Activated CD4-positive, alpha-beta T cell treated with anti-CD3 and anti-CD28 coated beads for 1 hour (primary cell): Measurements from ENCODE around the gene CNTROB.
A peak's percentile ranks its signal among the peaks of the same experiment; 100 is the strongest.

ENCODE experiments used
- DNase-seq: peaks from one replicate; pipeline ENCODE4 v3.0.0-alpha.2; 2020

CNTROB gene, protein sequence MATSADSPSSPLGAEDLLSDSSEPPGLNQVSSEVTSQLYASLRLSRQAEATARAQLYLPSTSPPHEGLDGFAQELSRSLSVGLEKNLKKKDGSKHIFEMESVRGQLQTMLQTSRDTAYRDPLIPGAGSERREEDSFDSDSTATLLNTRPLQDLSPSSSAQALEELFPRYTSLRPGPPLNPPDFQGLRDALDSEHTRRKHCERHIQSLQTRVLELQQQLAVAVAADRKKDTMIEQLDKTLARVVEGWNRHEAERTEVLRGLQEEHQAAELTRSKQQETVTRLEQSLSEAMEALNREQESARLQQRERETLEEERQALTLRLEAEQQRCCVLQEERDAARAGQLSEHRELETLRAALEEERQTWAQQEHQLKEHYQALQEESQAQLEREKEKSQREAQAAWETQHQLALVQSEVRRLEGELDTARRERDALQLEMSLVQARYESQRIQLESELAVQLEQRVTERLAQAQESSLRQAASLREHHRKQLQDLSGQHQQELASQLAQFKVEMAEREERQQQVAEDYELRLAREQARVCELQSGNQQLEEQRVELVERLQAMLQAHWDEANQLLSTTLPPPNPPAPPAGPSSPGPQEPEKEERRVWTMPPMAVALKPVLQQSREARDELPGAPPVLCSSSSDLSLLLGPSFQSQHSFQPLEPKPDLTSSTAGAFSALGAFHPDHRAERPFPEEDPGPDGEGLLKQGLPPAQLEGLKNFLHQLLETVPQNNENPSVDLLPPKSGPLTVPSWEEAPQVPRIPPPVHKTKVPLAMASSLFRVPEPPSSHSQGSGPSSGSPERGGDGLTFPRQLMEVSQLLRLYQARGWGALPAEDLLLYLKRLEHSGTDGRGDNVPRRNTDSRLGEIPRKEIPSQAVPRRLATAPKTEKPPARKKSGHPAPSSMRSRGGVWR

DNA sequence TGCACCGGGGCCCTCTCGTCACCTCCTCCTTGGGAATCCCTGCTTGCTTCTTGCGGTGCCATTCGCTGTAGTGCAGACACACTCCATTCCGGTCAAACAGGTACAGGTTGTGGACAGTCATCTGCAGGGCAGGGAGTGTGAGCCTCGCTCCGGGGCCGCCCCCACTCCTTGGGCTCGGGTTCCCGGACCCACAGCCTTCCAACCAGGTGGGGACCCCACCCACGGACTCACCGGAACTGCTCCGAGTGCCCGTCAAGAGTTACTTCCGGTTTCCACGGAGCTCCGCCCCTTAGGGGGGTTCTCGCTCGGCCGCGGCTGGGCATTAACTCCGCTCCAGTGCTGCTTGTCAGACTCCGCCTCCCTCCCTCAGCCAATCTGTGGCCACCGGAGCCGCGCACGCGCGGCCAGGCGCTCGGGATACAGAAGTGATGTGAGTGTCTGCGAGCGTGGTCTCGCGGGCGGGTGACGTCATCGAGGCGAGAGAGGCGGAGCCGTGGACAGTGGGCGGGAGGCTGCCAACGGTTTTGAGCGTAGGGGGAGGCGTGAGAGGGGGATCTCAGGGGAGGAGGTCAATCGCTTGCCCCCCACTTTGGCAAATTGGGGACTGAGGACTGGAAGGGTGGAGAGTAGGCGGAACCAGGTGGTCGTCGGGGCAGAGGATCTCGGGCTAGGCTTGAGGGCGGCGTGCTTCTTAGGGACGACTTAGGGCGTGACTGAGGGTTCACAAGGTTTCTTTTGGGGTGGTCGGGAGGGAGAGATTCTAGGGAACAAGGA, at the start of gene CNTROB, which contains the start of gene TRAPPC1:
Gene CNTROB (plus strand): TSS at position 498 of the 774 bp plus-strand sequence. CDS start 874 bp downstream, outside the sequence.
Gene TRAPPC1 (minus strand): TSS at position 238 of the 774 bp plus-strand sequence. CDS start 117 bp downstream, at position 121.
- DNase-seq, result peak; percentile 99

DNA sequence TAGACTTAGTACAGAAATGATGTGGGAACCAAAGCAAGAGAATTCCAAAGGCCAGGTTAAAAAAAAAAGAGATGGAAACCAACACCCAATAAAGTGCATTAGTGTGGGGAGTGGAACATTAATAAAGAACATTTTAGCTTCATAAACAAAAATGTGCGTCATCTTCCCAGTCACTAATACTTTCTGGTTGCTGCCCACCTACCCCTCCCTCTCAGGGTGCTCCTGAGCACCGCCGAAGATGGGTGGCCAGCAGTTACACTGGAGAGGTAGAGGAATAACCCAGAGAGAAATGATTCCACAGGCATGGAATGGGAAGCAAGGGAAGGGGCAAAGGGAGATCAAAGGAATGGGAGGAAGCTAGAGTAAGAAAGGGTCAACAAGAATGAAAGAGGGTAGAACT, 49.4 kb upstream of the CNTROB start:
- DNase-seq, result no peak

DNA sequence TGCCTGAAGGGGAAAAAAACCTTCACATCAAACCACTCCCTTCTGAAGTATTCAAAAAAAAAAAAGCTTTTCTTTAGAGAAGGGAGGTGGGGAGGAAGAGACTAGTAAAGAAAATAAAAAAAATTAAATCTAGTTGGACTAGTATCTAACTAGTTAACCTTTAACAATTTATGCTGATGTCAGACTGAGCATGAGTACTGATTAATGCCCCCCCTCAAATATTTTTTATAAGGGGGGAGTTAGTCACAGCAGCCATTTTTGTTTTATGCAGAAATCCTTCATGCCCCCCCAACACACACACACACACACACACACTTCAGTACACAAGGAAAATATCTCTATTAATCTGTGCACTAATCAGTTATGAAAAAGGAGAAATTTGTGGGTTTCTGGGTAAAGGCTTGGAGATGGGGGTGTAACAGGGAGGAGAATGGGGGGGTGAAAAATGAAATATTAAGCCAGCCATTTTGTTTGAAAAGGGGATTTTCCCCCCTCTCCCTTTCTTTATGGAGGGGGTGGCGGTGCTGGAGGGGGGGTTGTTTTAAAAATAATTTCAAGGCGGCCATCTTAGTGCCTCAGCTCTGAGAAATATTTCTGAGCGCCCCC, 48.1 kb upstream of the CNTROB start:
- no peak for DNase-seq

DNA sequence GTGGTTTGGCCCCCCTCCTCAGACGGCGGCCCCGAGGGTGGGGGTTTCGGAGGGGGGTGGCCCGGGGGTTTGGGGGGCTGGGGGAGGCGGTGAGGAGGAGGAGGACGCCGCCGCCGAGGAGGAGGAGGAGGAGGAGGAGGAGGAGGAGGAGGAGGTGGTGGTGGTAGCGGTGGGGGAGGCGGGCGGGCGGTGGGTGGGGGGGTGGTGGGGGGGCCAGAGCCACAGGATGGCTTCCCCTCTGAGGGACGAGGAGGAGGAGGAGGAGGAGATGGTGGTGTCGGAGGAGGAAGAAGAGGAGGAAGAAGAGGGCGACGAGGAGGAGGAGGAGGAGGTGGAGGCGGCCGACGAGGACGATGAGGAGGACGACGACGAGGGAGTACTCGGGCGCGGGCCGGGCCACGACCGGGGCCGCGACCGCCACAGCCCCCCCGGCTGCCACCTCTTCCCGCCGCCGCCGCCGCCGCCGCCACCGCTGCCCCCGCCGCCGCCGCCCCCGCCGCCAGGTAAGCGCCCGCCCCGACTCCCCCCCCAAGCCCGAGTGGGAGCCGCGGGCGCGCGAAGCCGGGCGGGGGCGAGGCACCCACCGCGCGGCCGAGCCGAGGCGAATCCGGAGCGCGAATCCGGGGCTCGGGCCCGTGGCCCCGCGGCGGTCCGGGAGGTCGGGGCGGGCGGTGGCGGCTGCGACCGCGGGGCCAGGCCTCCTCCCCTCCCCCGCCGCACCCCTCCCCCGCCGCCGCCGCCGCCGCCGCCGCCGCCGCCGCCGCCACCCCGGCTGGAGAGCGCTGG, 47.2 kb upstream of the CNTROB start:
- DNase-seq, result peak; percentile 33

DNA sequence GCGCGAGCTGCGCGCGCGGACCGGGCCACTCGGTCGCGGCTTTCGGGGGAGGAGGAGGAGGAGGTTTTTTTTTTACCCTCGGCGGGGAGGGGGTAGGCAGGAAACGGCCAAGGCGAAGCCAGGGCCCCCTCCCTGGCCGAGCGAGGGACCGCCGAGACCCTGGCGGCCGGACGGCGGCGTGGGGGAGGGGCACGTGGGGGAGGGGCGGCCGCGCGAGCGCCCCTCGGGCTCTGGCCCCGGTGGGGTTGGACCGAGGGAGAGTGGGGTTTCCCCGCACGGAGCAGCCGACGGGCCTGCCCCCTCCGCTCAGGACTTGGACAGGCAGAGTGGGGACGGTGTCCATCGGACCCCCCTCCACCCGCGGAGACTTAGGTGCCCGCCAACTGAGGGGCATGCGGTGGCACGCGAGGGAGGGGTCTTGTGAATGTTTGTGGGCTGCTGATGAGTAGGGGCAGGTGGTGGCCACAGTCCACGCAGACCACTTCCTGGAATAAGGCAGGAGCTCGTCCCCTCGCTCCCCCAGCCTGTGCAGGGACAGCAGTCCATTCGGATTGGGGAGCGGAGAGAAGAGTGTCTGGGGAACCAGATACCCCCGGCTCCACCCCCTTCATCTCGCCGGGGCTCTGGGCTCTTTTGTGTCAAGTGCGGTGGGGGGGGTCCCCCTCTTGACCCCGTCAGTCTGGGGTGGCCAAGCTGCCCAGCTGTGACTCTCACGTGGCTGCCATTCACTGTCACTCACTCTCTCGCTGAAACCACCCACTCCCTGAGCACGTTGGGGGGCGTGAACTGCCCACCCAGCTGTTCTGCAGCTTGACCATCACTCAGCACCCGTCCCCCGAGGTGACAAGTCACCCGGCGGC, 46.4 kb upstream of the CNTROB start:
- no peak for DNase-seq

DNA sequence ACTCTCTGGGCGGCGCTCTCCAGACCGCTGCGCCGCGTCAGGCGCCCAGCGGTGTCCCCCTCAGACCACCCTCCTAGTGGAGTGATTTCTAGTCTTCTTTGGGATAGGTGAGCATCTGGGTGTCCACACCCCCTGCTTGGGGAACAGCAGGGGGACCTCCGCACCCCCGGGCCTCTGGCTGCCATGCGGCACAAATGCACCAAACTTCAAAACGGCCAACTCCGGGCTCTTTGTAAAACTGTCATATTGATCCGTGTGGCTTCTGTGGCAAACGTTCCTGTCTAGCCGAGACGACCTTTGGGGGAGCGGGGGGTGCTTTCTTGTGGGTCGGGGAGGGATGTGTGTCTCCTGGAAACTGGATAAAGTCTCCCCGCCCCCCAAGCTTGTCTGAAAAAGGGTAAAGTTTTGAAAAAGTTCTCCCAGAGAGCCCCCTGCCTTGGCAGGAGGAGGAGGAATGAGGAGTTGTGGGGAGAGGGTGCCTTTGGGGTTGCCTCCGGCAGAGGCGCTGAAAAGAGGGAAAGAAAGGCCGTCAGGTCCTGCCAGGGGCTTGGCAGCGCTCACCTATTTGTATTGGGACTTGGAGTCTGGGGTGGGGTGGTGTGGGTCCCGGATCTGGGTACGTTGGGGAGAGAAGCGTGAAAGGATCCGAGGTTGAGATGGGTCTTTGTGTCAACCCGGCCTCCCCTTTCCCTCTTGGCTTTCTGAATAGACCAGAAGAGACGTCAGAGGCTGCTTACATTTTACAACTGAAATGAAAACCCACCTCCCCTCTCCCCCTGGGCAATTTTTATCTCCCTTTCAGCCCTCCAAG, 45.6 kb upstream of the CNTROB start:
- DNase-seq, result peak; percentile 28

DNA sequence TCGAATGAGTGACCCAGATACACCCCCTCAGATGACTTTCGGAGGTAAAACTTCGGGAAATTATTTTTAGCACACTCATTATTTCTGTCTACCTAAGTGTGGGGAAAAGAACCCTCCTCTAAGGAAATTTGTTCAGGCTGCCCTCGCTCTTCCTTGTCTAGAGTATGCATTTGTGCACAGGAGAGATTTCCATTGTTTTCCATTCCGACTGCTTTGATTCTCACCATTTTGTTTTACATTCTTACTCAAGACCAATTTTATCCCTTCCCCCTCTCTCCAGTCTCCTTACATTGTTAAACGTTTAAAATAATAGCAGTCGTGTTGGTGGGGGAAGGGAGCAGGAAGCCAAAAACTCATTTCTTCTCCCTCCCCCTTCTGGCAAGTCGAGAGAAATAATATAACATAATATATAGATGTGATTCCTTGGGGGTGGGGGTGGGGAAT, 44.9 kb upstream of the CNTROB start:
- DNase-seq, result no peak

DNA sequence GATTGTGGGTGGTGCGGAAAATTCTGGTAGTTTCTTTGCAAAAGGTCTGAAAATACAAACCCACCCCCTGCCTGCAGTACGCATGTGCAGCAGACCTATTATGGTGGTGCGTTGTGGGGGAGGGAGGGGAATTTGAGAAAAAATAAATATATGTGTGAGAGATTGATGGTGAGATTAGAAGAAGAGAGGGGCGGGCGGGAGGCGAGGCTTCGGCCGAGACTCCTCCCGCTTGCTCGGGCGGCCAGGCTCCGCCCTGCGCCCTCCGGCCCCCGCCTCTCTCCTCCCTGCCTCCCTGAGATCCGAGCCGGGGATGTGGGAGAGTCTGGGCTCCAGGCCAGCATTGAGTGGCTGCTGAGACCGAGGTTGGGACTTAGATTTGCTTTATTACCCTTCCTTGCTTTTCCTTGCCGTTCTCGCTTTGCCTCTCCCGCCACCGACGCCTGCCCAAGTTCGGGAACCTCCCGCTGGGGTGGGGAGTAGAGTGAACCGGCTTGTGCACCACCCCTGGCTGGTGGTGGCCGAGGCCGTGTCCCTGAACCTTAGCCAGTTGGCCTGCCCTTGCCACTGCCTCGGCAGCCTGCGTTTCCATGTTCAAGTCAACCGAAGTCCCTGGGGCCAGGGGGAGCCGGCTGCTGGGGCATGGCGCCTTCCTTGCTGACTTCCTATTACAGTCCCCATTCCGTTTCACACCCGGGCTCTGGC, 44.4 kb upstream of the CNTROB start:
- DNase-seq, result peak; percentile 80

DNA sequence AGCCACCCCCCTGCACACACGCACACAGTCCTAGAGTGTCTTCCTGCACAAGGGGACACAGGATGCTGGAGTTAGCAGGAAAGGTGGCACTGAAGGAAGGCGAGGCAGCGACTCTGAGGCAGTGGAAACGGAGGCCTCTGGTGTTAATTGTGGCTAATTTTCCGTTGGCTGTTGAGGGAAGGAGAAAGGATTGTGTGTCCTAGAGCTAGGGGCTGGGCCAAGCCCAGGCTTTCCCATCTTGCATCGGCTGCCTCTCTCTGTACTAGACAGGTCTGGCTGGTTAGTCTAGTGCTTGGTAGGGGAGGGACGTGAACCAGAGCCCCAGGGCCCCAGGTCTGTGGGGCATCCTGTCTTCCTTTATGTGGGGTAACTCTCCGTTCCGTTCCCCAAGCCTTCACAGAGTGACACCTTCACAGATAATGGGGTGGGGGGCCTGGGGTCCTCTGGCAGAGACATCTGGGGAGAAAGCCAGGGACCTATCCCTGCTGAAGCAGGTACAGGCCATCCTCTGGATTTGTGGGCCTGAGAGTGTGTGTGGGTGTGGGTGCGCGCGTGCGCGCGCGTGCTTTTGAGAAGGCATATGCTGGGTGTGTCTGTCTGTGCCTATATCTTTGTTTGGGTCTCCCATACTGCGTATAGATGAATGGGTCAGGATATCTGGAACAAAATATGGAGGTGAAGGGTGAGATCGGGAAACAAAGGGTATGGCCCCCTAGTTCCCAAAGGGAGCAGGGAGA, 43.7 kb upstream of the CNTROB start, which contains the start of gene CHD3:
Gene CHD3 (plus strand): TSS at position 606 of the 737 bp plus-strand sequence. CDS start 212 bp downstream, outside the sequence.
- peak; percentile 35 for DNase-seq

DNA sequence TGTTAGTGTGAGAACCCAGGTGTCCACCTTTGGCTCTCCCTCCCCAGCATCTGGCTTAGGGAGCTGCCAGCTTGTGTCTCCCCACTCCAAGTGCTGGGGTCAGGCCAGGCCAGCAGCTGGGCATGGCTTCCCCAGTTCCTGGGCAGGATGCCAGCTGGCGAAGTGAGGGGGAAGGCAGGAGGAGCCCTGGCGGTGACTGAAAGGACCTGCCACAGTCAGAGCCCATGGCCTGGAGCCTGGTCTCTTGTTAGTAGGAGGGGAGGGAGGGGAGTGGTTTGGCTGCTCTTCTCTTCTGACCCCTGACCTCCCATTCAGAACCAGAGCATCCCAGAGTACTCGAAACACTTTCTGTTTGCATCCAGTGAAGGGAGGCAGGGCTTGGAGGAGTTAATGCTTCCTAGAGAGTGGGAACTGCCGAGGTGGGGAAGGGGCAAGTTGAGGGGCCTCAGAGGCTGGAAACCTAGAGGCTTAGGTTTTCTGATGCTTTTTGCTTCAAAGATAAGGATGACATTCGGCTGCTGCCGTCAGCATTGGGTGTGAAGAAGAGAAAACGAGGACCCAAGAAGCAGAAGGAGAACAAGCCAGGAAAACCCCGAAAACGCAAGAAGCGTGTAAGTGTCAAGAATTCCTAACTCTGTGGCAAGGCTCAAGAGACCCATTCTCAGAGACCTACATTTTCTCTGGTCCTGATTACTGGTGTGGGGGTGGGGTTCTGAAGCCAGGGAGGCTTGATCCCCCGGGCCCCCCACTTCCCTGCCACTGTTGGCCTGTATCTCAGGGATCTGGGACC, 42.6 kb upstream of the CNTROB start:
- no peak for DNase-seq

DNA sequence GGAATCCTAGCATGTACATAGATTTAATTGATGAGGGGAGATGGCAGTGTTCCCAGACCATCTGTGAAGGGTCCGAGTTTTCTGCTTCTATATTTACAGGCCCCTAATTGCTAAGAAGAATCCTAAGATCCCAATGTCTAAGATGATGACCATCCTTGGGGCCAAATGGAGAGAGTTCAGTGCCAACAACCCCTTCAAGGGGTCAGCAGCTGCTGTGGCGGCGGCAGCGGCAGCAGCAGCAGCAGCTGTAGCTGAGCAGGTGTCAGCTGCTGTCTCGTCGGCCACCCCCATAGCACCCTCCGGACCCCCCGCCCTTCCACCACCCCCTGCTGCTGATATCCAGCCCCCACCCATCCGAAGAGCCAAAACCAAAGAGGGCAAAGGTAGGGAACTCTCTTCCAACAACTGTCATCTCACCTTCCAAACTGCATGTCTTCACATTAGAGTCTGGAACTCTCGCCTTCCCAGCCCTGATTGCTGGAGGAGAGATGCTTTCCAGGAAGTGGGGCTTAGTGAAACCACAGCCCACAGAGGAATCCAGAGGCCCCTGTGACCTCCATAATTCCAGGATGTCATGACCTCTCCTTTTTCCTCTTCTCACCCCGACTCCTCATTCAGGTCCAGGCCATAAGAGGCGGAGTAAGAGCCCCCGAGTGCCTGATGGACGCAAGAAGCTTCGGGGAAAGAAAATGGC, 38.7 kb upstream of the CNTROB start:
- no peak for DNase-seq

DNA sequence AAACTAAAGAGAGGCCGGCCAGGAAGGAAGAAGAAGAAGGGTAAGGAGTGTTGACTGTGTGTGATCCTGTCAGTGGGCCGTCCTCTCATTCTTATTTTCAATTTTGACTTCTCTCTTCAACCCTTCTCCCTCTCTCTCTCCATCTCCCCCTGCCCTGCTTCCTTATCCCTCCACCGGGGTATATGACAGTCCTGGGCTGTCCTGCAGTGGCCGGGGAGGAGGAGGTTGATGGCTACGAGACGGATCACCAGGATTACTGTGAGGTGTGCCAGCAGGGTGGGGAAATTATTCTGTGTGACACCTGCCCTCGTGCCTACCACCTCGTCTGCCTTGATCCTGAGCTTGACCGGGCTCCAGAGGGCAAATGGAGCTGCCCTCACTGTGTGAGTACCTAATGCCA, 37.8 kb upstream of the CNTROB start:
- no peak for DNase-seq

DNA sequence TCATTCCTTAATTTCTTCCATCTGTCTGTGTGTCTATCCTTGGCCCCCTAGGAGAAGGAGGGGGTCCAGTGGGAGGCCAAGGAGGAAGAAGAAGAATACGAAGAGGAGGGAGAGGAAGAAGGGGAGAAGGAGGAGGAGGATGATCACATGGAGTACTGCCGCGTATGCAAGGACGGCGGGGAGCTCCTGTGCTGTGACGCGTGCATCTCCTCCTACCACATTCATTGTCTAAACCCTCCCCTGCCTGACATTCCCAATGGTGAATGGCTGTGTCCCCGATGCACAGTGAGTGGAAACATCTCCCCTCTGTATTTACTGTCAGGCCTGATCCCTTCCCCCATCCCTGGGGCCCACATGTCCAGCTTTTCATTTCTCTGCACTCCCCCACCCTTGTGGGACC, 37.1 kb upstream of the CNTROB start:
- DNase-seq, result no peak

DNA sequence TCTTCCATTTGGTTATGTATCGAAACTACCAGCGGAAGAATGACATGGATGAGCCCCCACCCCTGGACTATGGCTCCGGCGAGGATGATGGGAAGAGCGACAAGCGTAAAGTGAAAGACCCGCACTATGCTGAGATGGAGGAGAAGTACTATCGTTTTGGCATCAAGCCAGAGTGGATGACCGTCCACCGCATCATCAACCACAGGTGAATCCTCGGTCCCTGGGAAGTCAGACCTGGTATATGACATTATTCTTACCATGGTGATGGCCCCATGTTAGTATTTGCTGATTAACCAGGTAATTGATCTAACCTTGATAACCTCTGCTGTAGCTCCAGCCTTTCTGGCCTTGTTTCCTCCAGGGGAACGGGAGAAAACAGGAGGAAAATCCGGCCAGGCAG, 34.9 kb upstream of the CNTROB start:
- no peak for DNase-seq

DNA sequence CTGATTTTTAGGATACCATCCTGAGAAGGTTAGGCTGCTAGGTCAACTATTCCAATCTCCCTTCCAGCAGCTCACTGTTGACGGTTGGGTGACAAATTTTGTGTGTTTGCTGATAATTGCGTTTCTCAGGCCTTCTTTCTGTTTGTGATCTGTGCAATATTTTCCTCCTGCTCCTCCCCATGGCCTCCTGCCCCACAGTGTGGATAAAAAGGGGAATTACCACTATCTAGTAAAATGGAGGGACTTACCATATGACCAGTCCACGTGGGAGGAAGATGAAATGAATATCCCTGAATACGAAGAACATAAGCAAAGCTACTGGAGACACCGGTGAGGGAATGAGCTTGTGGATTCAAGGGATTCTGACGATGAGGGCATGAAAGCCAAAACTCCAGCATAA, 34.2 kb upstream of the CNTROB start:
- DNase-seq, result no peak
